Fibroblast of mammary gland (primary cell): Measurements from ENCODE around the gene ITIH3.
"Not testable (repeated sequence)": the region's sequence is repeated elsewhere in the genome, so short reads cannot be mapped to it uniquely, and the experiment has no call there.

Source experiments
- DNase-seq: peaks from one replicate; pipeline ENCODE4 v3.0.0-alpha.2; 2010; ENCODE audit warnings: low read depth
- H3K4me3 ChIP-seq: 2 replicates; pipeline ENCODE4 v1.5.1; 2011; ENCODE audit warnings: low read depth, mild to moderate bottlenecking, low read length, moderate library complexity; ENCODE audit not compliant: control insufficient read depth
- CTCF ChIP-seq: conservative IDR thresholded peaks from 2 replicates; pipeline ENCODE4 v1.5.1; 2011; ENCODE audit warnings: low read depth, low read length, inconsistent platforms; ENCODE audit not compliant: control insufficient read depth, insufficient read depth

The ITIH3 gene

GRCh38 chr3:52775877-52776276 is 18.7 kb upstream of the ITIH3 start:
- no peak for TF ChIP-seq CTCF
- no peak overlapping the region for H3K4me3 ChIP-seq
- DNase-seq = no peak

GRCh38 chr3:52776486-52776885 is 18.1 kb upstream of the ITIH3 start:
- DNase-seq, H3K4me3 ChIP-seq: not testable (repeated sequence)

GRCh38 chr3:52777127-52777958 is 17.3 kb upstream of the ITIH3 start, which contains the start of gene ITIH1:
Gene ITIH1 (plus strand): TSS chr3:52777599. CDS start chr3:52777616, 17 bp downstream.
- no peak for DNase-seq
- TF ChIP-seq CTCF = no peak
- no peak within 1 kb of the TSS for H3K4me3 ChIP-seq

- no peak overlapping the region for H3K4me3 ChIP-seq
Observed at GRCh38 chr3:52777959-52778805, 16.4 kb upstream of the ITIH3 start.

GRCh38 chr3:52779011-52779836 is 15.4 kb upstream of the ITIH3 start:
- no peak overlapping the region for H3K4me3 ChIP-seq
- no peak for TF ChIP-seq CTCF
- DNase-seq = no peak

More at GRCh38 chr3:52777959-52778805, 16.4 kb upstream of the ITIH3 start:
- no peak for TF ChIP-seq CTCF
- no peak for DNase-seq

GRCh38 chr3:52779837-52780585 is 14.6 kb upstream of the ITIH3 start:
- no peak for TF ChIP-seq CTCF
- DNase-seq = no peak
- no peak overlapping the region for H3K4me3 ChIP-seq
